Muscle layer of duodenum (tissue), 2 donors: ENCODE data around the gene MERTK.
"Not testable (repeated sequence)": the region's sequence is repeated elsewhere in the genome, so short reads cannot be mapped to it uniquely, and the experiment has no call there.

Source experiments
- H3K27ac ChIP-seq: one replicate; pipeline ENCODE4 v1.7.0; 2013; ENCODE audit warnings: mild to moderate bottlenecking, low read length
- H3K27me3 ChIP-seq: one replicate; pipeline ENCODE4 v1.7.0; 2013; ENCODE audit warnings: low read depth, mild to moderate bottlenecking, control low read depth, low read length
- H3K36me3 ChIP-seq, 2 donors: one replicate each; pipeline ENCODE4 v1.7.0; 2013; ENCODE audit warnings: low read length in 2 of 2, control low read depth in 1 of 2, mild to moderate bottlenecking in 1 of 2; ENCODE audit not compliant: insufficient read depth in 2 of 2, control insufficient read depth in 1 of 2
- H3K4me1 ChIP-seq, 2 donors: one replicate each; pipeline ENCODE4 v1.7.0; 2013; ENCODE audit warnings: low read length in 2 of 2, mild to moderate bottlenecking in 2 of 2, control low read depth in 1 of 2, moderate library complexity in 1 of 2; ENCODE audit not compliant: insufficient read depth in 2 of 2, control insufficient read depth in 1 of 2
- H3K4me3 ChIP-seq, 2 donors: one replicate each; pipeline ENCODE4 v1.7.0; 2013; ENCODE audit warnings: low read length in 2 of 2, low read depth in 1 of 2, mild to moderate bottlenecking in 1 of 2
- H3K9me3 ChIP-seq, 2 donors: one replicate each; pipeline ENCODE4 v1.7.0; 2013; ENCODE audit warnings: low read length in 2 of 2, control low read depth in 1 of 2, mild to moderate bottlenecking in 1 of 2; ENCODE audit not compliant: control insufficient read depth in 1 of 2
- donor health status: healthy.

The MERTK gene

DNA sequence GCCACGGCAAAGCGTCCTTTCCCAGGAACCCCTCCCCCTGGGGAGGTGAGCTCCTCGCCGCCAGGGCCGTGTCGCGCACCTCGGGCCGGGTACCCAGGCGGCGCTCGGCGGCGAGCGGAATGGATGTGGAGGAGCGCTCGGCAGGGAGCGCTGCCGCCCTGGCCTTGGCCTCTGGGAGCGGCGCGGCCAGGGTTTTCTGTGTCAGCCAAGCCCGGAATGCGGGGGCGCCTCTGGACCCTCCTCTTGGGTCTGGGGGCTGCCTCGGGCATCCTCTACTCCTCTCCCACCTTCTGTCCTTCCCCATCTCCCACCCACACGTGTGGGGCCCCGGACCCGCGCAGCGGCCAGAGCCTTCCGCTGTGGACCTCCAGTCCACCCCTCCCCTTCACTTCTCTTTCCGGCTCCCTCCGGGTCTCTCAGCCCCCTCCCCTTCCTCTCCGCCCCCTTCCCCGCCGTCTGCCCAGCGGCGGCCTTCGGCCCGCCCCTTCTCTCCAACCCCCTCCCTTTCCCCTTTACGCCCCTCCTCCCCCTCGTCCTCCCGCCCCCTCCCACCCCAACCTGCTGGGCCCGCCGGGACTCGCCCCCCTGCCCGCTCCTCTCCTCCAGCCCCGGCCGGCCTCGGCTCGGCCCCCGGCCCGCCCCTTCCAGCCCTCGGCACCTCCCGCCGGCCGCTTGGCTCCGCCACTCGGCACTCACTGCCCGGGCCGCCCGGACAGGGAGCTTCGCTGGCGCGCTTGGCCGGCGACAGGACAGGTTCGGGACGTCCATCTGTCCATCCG is at the start of gene MERTK:
MERTK (plus strand) TSS at position 684 of the 779 bp plus-strand sequence. CDS start 129 bp downstream, outside the sequence.
- H3K9me3 ChIP-seq, result no peaks in the 10 kb centered on the region
- H3K36me3 ChIP-seq, result no peaks in the 10 kb centered on the region
- H3K4me3 ChIP-seq, result peak within 1 kb of the TSS; percentile 73 to 93
- H3K27me3 ChIP-seq, result no peaks in the 10 kb centered on the region
- peak within 1 kb of the TSS; percentile 56 for H3K27ac ChIP-seq
- H3K4me1 ChIP-seq, result peaks cover 3 to 17% of the 10 kb centered on the region in 2 donors

- H3K4me3 ChIP-seq, H3K27me3 ChIP-seq, H3K4me1 ChIP-seq, H3K36me3 ChIP-seq, H3K9me3 ChIP-seq, H3K27ac ChIP-seq: not testable (repeated sequence)
Observed at GRCh38 chr2:111850646-111851045, 47.8 kb upstream of the MERTK start.

GRCh38 chr2:111852544-111852943 is 45.9 kb upstream of the MERTK start:
- H3K36me3 ChIP-seq, result not testable (repeated sequence)

DNA sequence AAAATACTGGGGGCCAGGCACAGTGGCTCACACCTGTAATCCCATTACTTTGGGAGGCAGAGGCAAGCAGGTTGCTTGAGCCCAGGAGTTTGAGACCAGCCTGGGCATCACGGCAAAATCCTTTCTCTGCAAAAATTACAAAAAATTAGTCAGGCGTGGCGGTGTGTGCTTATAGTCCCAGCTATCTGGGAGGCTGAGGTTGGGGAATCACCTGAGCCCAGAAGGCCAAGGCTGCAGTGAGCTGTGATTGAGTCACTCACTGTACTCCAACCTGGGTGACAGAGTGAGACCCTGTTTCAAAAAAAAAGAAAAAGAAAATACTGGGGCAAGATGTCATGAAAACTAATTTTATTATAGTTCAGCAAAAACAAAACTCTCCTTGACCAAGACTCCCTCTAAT is 38.4 kb upstream of the MERTK start:
- not testable (repeated sequence) for H3K4me3 ChIP-seq, H3K27me3 ChIP-seq, H3K27ac ChIP-seq, H3K4me1 ChIP-seq, H3K9me3 ChIP-seq, H3K36me3 ChIP-seq

More at GRCh38 chr2:111852544-111852943, 45.9 kb upstream of the MERTK start:
- not testable (repeated sequence) for H3K27ac ChIP-seq, H3K27me3 ChIP-seq, H3K4me3 ChIP-seq, H3K4me1 ChIP-seq, H3K9me3 ChIP-seq

GRCh38 chr2:111865124-111865523 is 33.3 kb upstream of the MERTK start:
- H3K4me3 ChIP-seq, H3K4me1 ChIP-seq, H3K27me3 ChIP-seq, H3K9me3 ChIP-seq, H3K27ac ChIP-seq: not testable (repeated sequence)
- peaks cover 0 to 10% of the 10 kb centered on the region in 2 donors for H3K36me3 ChIP-seq

- H3K27me3 ChIP-seq, H3K36me3 ChIP-seq, H3K9me3 ChIP-seq, H3K4me1 ChIP-seq, H3K27ac ChIP-seq, H3K4me3 ChIP-seq: not testable (repeated sequence)
Observed at GRCh38 chr2:111872806-111873205, 25.6 kb upstream of the MERTK start.

DNA sequence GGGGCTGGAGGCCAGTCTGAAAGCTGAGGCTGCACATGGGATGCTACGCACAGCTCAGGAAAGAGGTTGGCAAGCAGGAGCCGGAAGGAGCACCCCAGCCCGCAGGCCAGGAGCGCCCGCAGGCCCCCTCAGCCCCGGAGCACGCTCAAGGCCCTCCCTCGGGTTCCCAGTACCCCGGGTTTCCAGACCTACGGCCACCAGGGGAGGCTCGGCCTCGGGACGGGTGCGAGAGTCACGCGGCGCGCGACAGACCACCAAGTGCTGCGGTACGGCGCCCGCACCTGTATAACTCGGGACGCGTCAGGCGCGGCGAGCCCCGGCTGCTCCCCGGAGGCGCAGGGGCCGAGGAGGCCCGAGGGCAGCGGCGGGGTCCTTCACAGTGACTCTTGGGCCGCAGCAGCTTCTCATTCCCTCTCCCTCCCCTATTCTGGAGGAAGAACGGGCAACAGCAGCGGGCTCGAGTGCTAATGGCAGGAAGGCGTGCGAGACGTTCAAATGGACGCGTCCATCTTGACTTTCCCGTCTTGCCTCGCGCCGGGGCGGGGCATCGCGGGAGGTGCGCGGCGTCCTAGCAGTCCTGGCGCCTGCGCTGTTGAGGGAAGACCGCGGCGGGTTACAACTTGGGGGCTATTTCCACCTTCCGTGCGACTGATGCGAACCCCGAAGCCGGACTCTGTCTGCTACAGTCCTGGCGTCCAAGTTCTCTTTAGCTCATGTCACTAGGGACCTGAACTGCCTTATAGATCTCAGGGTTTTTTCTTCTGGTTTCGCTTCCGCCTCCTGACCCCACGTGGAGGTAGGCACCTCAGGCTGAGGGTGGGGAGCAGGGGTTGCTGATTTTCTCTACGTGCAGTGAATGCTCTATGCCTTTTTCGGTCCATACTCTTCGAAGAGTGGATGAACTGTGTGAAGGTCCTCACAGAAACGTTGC is 14.5 kb upstream of the MERTK start, which contains the start of gene ANAPC1:
ANAPC1 (minus strand) TSS at position 533 of the 931 bp plus-strand sequence. CDS start 3,368 bp downstream, outside the sequence.
- Histone ChIP-seq H3K36me3 (peaks cover 0 to 3% of the 10 kb centered on the region in 2 donors), H3K4me3 (peak within 1 kb of the TSS; percentile 94 to 100), H3K9me3 (no peaks in the 10 kb centered on the region), H3K27me3 (no peaks in the 10 kb centered on the region), H3K27ac (peak within 1 kb of the TSS; percentile 88), H3K4me1 (peaks cover 0 to 14% of the 10 kb centered on the region in 2 donors)

- H3K27me3 ChIP-seq, result no peaks in the 10 kb centered on the region
- peak overlapping the region; percentile 94 to 100 for H3K4me3 ChIP-seq
- no peaks in the 10 kb centered on the region for H3K9me3 ChIP-seq
- peaks cover 0 to 3% of the 10 kb centered on the region in 2 donors for H3K36me3 ChIP-seq
- H3K4me1 ChIP-seq, result peaks cover 0 to 14% of the 10 kb centered on the region in 2 donors
- peak overlapping the region; percentile 88 for H3K27ac ChIP-seq
Observed at GRCh38 chr2:111884592-111884964, 13.8 kb upstream of the MERTK start.

DNA sequence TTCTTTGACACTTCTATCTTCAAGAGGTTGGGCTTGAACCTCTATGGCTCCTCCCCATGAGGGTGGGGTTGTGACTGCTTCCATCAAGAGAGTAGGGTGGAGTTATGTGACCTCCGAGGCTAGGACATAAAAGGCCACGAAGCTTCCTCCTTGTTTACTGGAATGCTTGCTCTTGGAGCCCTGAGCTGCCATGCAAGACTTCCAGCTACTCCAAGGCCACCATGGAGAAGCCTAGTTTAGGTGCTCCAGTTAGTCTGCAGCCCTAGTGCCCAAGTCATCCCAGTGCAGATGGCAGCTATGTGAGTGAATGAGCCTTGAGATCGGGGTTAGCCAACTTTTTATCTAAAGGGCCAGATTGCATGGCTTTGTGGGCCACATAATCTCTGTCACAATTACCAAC is 2.4 kb upstream of the MERTK start:
- Histone ChIP-seq H3K36me3 (no peaks in the 10 kb centered on the region), H3K4me3 (no peak overlapping the region), H3K4me1 (peaks cover 0 to 14% of the 10 kb centered on the region in 2 donors), H3K27ac (no peak overlapping the region), H3K27me3 (no peaks in the 10 kb centered on the region), H3K9me3 (no peaks in the 10 kb centered on the region)

- H3K4me3 ChIP-seq, result no peak overlapping the region
- no peaks in the 10 kb centered on the region for H3K36me3 ChIP-seq
- H3K27ac ChIP-seq, result no peak overlapping the region
- H3K9me3 ChIP-seq, result no peaks in the 10 kb centered on the region
- peaks cover 0 to 17% of the 10 kb centered on the region in 2 donors for H3K4me1 ChIP-seq
- H3K27me3 ChIP-seq, result no peaks in the 10 kb centered on the region
Observed at GRCh38 chr2:111896576-111896975, 1.8 kb upstream of the MERTK start.

- Histone ChIP-seq H3K4me1 (peaks cover 3 to 17% of the 10 kb centered on the region in 2 donors), H3K36me3 (no peaks in the 10 kb centered on the region), H3K27me3 (no peaks in the 10 kb centered on the region), H3K27ac (no peak overlapping the region), H3K9me3 (no peaks in the 10 kb centered on the region), H3K4me3 (peak overlapping the region; percentile 73 to 93)
Observed at GRCh38 chr2:111897630-111897923, 830 bp upstream of the MERTK start.
